ENCODE data around the gene ADAMTS12.

ADAMTS12 gene

DNA sequence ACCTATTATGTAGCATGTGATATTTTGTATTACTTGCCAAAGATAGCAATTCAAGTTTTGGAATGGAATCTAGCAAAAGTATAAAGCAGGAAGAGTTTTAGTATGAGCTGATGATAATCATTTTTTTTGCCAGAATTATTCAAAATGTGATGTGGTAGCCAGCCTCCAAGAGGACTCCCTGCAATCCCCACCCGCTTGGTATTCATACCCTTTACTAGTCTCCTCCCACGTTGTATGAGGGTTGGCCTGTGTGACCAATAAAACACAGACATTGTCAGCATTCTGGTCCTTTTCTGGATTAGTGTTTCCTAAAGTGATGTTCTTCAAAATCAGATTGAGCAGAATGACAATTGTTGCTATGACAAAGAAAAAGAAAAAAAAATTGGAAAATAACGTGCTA lies 387.2 kb downstream of the ADAMTS12 start:
- no peak overlapping the region for H3K9ac ChIP-seq (ENCODE audit: low read depth in 1 of 2, low read length in 2 of 2)
- no peaks in the 10 kb centered on the region for H3K4me1 ChIP-seq (ENCODE audit: control insufficient read depth in 2 of 2, insufficient read depth in 2 of 2, low read length in 2 of 2)
- H3K27ac ChIP-seq (ENCODE audit: low read depth in 2 of 2, low read length in 2 of 2): no peak overlapping the region
- no peaks in the 10 kb centered on the region for H3K36me3 ChIP-seq (ENCODE audit: control insufficient read depth in 2 of 2, insufficient read depth in 2 of 2, low read length in 2 of 2)
- no peaks in the 10 kb centered on the region for H3K9me3 ChIP-seq (ENCODE audit: control insufficient read depth in 2 of 2, low read length in 2 of 2)
- no peaks in the 10 kb centered on the region for H3K27me3 ChIP-seq (ENCODE audit: control insufficient read depth in 2 of 2, insufficient read depth in 2 of 2, low read length in 2 of 2)
- no peak overlapping the region for H3K4me3 ChIP-seq (ENCODE audit: low read length in 2 of 2)

GRCh38 chr5:33501899-33502298 lies 389.9 kb downstream of the ADAMTS12 start:
- Histone ChIP-seq H3K27ac (ENCODE audit: low read depth in 2 of 2, low read length in 2 of 2) (no peak overlapping the region), H3K27me3 (ENCODE audit: control insufficient read depth in 2 of 2, insufficient read depth in 2 of 2, low read length in 2 of 2) (no peaks in the 10 kb centered on the region), H3K4me1 (ENCODE audit: control insufficient read depth in 2 of 2, insufficient read depth in 2 of 2, low read length in 2 of 2) (no peaks in the 10 kb centered on the region), H3K9ac (ENCODE audit: low read depth in 1 of 2, low read length in 2 of 2) (no peak overlapping the region), H3K36me3 (ENCODE audit: control insufficient read depth in 2 of 2, insufficient read depth in 2 of 2, low read length in 2 of 2) (no peaks in the 10 kb centered on the region), H3K9me3 (ENCODE audit: control insufficient read depth in 2 of 2, low read length in 2 of 2) (no peaks in the 10 kb centered on the region), H3K4me3 (ENCODE audit: low read length in 2 of 2) (no peak overlapping the region)

DNA sequence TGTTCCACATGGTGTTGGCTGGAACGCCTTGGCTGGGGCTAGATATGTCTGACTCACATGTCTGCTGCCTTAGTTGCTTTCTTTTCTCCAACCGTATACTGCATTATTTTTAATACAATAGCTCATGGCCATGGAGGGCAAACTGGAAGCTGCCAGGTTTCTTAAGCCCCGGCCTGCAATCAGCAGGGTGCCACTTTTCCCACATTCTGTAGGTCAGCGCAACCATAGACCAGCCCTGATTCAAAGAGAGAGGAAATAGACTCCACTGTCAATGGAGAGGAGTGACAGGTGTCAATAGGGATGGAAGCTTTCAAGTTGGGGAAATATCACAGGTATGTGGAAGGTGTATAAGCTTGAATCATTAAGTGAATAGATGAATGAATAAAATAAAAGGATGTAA lies 390.5 kb downstream of the ADAMTS12 start:
- Histone ChIP-seq H3K27ac (ENCODE audit: low read depth in 2 of 2, low read length in 2 of 2) (no peak overlapping the region), H3K9me3 (ENCODE audit: control insufficient read depth in 2 of 2, low read length in 2 of 2) (no peaks in the 10 kb centered on the region), H3K27me3 (ENCODE audit: control insufficient read depth in 2 of 2, insufficient read depth in 2 of 2, low read length in 2 of 2) (no peaks in the 10 kb centered on the region), H3K4me1 (ENCODE audit: control insufficient read depth in 2 of 2, insufficient read depth in 2 of 2, low read length in 2 of 2) (no peaks in the 10 kb centered on the region), H3K9ac (ENCODE audit: low read depth in 1 of 2, low read length in 2 of 2) (no peak overlapping the region), H3K36me3 (ENCODE audit: control insufficient read depth in 2 of 2, insufficient read depth in 2 of 2, low read length in 2 of 2) (no peaks in the 10 kb centered on the region), H3K4me3 (ENCODE audit: low read length in 2 of 2) (no peak overlapping the region)

GRCh38 chr5:33494466-33494865 lies 397.3 kb downstream of the ADAMTS12 start:
- Histone ChIP-seq H3K27me3 (ENCODE audit: control insufficient read depth in 2 of 2, insufficient read depth in 2 of 2, low read length in 2 of 2) (no peaks in the 10 kb centered on the region), H3K4me3 (ENCODE audit: low read length in 2 of 2) (no peak overlapping the region), H3K27ac (ENCODE audit: low read depth in 2 of 2, low read length in 2 of 2) (no peak overlapping the region), H3K9me3 (ENCODE audit: control insufficient read depth in 2 of 2, low read length in 2 of 2) (no peaks in the 10 kb centered on the region), H3K36me3 (ENCODE audit: control insufficient read depth in 2 of 2, insufficient read depth in 2 of 2, low read length in 2 of 2) (no peaks in the 10 kb centered on the region), H3K4me1 (ENCODE audit: control insufficient read depth in 2 of 2, insufficient read depth in 2 of 2, low read length in 2 of 2) (no peaks in the 10 kb centered on the region), H3K9ac (ENCODE audit: low read depth in 1 of 2, low read length in 2 of 2) (no peak overlapping the region)

GRCh38 chr5:33491941-33492340 lies 399.8 kb downstream of the ADAMTS12 start:
- no peaks in the 10 kb centered on the region for H3K27me3 ChIP-seq (ENCODE audit: control insufficient read depth in 2 of 2, insufficient read depth in 2 of 2, low read length in 2 of 2)
- no peak overlapping the region for H3K4me3 ChIP-seq (ENCODE audit: low read length in 2 of 2)
- H3K4me1 ChIP-seq (ENCODE audit: control insufficient read depth in 2 of 2, insufficient read depth in 2 of 2, low read length in 2 of 2): no peaks in the 10 kb centered on the region
- H3K36me3 ChIP-seq (ENCODE audit: control insufficient read depth in 2 of 2, insufficient read depth in 2 of 2, low read length in 2 of 2): no peaks in the 10 kb centered on the region
- H3K9me3 ChIP-seq (ENCODE audit: control insufficient read depth in 2 of 2, low read length in 2 of 2): no peaks in the 10 kb centered on the region
- H3K9ac ChIP-seq (ENCODE audit: low read depth in 1 of 2, low read length in 2 of 2): no peak overlapping the region
- no peak overlapping the region for H3K27ac ChIP-seq (ENCODE audit: low read depth in 2 of 2, low read length in 2 of 2)

- H3K27ac ChIP-seq (ENCODE audit: low read depth in 2 of 2, low read length in 2 of 2): no peak overlapping the region
- H3K36me3 ChIP-seq (ENCODE audit: control insufficient read depth in 2 of 2, insufficient read depth in 2 of 2, low read length in 2 of 2): no peaks in the 10 kb centered on the region
- H3K27me3 ChIP-seq (ENCODE audit: control insufficient read depth in 2 of 2, insufficient read depth in 2 of 2, low read length in 2 of 2): no peaks in the 10 kb centered on the region
- no peak overlapping the region for H3K9ac ChIP-seq (ENCODE audit: low read depth in 1 of 2, low read length in 2 of 2)
- no peaks in the 10 kb centered on the region for H3K9me3 ChIP-seq (ENCODE audit: control insufficient read depth in 2 of 2, low read length in 2 of 2)
- no peak overlapping the region for H3K4me3 ChIP-seq (ENCODE audit: low read length in 2 of 2)
- H3K4me1 ChIP-seq (ENCODE audit: control insufficient read depth in 2 of 2, insufficient read depth in 2 of 2, low read length in 2 of 2): no peaks in the 10 kb centered on the region
Measured at GRCh38 chr5:33490071-33490665, 401.6 kb downstream of the ADAMTS12 start.

DNA sequence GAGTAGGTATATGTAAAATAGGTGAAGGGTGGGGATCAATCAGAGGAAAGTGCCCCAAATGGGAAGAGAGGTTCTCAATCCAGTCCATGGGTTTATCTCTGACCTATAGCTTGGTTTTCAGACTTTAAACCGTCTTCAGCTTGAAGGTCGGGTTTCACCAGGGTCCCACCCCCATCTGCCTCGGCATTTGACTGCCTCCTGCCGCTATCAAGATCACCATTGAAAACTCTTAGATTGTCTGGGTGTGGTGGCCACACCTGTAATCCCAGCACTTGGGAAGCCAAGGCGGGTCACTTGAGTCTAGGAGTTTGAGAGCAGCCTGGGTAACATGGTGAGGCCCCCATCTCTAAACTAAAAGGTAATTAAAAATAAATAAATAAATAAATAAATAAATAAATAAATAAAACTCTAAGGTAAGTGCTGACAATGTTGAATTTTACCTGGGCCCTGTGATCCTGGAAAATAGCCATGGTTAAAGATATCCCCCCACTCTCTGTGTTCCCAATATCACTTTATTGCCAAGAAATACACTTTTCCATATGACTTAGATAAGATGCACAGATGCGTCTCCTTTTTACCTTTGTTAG lies 402.2 kb downstream of the ADAMTS12 start:
- H3K4me3 ChIP-seq (ENCODE audit: low read length in 2 of 2): no peak overlapping the region
- no peaks in the 10 kb centered on the region for H3K4me1 ChIP-seq (ENCODE audit: control insufficient read depth in 2 of 2, insufficient read depth in 2 of 2, low read length in 2 of 2)
- H3K9ac ChIP-seq (ENCODE audit: low read depth in 1 of 2, low read length in 2 of 2): no peak overlapping the region
- H3K27ac ChIP-seq (ENCODE audit: low read depth in 2 of 2, low read length in 2 of 2): no peak overlapping the region
- H3K9me3 ChIP-seq (ENCODE audit: control insufficient read depth in 2 of 2, low read length in 2 of 2): no peaks in the 10 kb centered on the region
- H3K27me3 ChIP-seq (ENCODE audit: control insufficient read depth in 2 of 2, insufficient read depth in 2 of 2, low read length in 2 of 2): no peaks in the 10 kb centered on the region
- no peaks in the 10 kb centered on the region for H3K36me3 ChIP-seq (ENCODE audit: control insufficient read depth in 2 of 2, insufficient read depth in 2 of 2, low read length in 2 of 2)

GRCh38 chr5:33488558-33489355 lies 403.0 kb downstream of the ADAMTS12 start:
- no peaks in the 10 kb centered on the region for H3K9me3 ChIP-seq (ENCODE audit: control insufficient read depth in 2 of 2, low read length in 2 of 2)
- H3K27ac ChIP-seq (ENCODE audit: low read depth in 2 of 2, low read length in 2 of 2): no peak overlapping the region
- H3K36me3 ChIP-seq (ENCODE audit: control insufficient read depth in 2 of 2, insufficient read depth in 2 of 2, low read length in 2 of 2): no peaks in the 10 kb centered on the region
- H3K4me1 ChIP-seq (ENCODE audit: control insufficient read depth in 2 of 2, insufficient read depth in 2 of 2, low read length in 2 of 2): no peaks in the 10 kb centered on the region
- no peak overlapping the region for H3K4me3 ChIP-seq (ENCODE audit: low read length in 2 of 2)
- H3K27me3 ChIP-seq (ENCODE audit: control insufficient read depth in 2 of 2, insufficient read depth in 2 of 2, low read length in 2 of 2): no peaks in the 10 kb centered on the region
- no peak overlapping the region for H3K9ac ChIP-seq (ENCODE audit: low read depth in 1 of 2, low read length in 2 of 2)

DNA sequence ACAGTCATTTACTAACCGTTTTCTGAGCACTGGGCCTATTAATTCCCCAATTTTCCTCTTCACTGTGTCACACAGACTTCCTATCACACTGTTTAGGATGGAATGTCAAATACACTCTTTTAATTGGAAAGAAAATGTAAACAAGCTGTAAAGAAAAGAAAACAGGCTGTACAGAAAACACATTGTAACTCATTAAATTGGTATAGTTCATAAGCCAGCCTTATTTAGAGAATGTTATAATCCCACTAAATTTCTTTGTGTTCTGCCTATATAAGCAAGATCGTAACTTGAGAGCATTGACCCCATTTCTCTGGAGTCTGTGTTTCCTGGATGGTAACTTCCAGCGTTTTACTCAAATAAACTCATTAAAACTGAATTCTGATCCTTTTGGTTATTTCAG lies 404.6 kb downstream of the ADAMTS12 start:
- no peaks in the 10 kb centered on the region for H3K9me3 ChIP-seq (ENCODE audit: control insufficient read depth in 2 of 2, low read length in 2 of 2)
- H3K36me3 ChIP-seq (ENCODE audit: control insufficient read depth in 2 of 2, insufficient read depth in 2 of 2, low read length in 2 of 2): no peaks in the 10 kb centered on the region
- no peak overlapping the region for H3K9ac ChIP-seq (ENCODE audit: low read depth in 1 of 2, low read length in 2 of 2)
- H3K27me3 ChIP-seq (ENCODE audit: control insufficient read depth in 2 of 2, insufficient read depth in 2 of 2, low read length in 2 of 2): no peaks in the 10 kb centered on the region
- H3K4me3 ChIP-seq (ENCODE audit: low read length in 2 of 2): no peak overlapping the region
- no peak overlapping the region for H3K27ac ChIP-seq (ENCODE audit: low read depth in 2 of 2, low read length in 2 of 2)
- H3K4me1 ChIP-seq (ENCODE audit: control insufficient read depth in 2 of 2, insufficient read depth in 2 of 2, low read length in 2 of 2): no peaks in the 10 kb centered on the region

DNA sequence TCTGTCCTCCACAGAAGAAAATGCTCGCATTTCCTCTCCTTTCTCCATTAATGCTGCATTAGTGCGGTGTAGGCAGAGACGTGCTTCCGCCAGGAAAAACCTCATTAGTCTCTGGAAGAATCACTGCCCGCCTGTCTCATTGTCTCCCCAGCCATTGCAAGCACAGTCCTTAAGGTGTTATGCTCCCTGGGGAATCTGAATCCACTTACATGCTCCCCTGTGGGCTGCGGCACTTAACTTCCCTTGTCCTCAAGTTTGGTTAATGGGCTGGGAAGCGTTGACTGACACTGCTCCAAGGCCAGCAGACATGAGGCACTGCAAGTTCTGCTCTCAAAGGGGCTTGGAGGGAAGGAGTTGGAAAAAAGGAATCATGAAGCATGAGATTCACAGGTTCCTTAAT lies 409.5 kb downstream of the ADAMTS12 start:
- Histone ChIP-seq H3K9ac (ENCODE audit: low read depth in 1 of 2, low read length in 2 of 2) (no peak overlapping the region), H3K27me3 (ENCODE audit: control insufficient read depth in 2 of 2, insufficient read depth in 2 of 2, low read length in 2 of 2) (no peaks in the 10 kb centered on the region), H3K4me3 (ENCODE audit: low read length in 2 of 2) (no peak overlapping the region), H3K27ac (ENCODE audit: low read depth in 2 of 2, low read length in 2 of 2) (no peak overlapping the region), H3K36me3 (ENCODE audit: control insufficient read depth in 2 of 2, insufficient read depth in 2 of 2, low read length in 2 of 2) (no peaks in the 10 kb centered on the region), H3K9me3 (ENCODE audit: control insufficient read depth in 2 of 2, low read length in 2 of 2) (no peaks in the 10 kb centered on the region), H3K4me1 (ENCODE audit: control insufficient read depth in 2 of 2, insufficient read depth in 2 of 2, low read length in 2 of 2) (no peaks in the 10 kb centered on the region)

All from mucosa of rectum (tissue), 2 donors.